Stimulated activated naive CD8-positive, alpha-beta T cell treated with anti-CD3 and anti-CD28 coated beads, Interleukin-15, amount 100 ng/mL, for 72 hours (primary cell): ENCODE measurements around the gene GUCY2F.
A peak's percentile ranks its signal among the peaks of the same experiment; 100 is the strongest.

ENCODE experiments used
- ATAC-seq: fragments of 150-1000 bp; cut with Tn5 transposase; 2 replicates; pipeline ENCODE4 v1.10.0; 2021; ENCODE audit warnings: mild to moderate bottlenecking, moderate library complexity
- DNase-seq, 2 donors: peaks; one replicate each; pipeline ENCODE4 v3.0.0; 2021 to 2022
- H3K27ac Mint-ChIP-seq, 2 donors: one replicate each; pipeline ENCODE4 v1.8.0; 2022; ENCODE audit warnings: mild to moderate bottlenecking in 2 of 2, mixed read lengths in 2 of 2, moderate library complexity in 2 of 2
- H3K27me3 Mint-ChIP-seq: one replicate; pipeline ENCODE4 v1.8.0; 2022; ENCODE audit warnings: mixed read lengths
- H3K4me1 Mint-ChIP-seq: one replicate; pipeline ENCODE4 v1.8.0; 2022; ENCODE audit warnings: mild to moderate bottlenecking, mixed read lengths
- H3K4me3 Mint-ChIP-seq, 2 donors: one replicate each; pipeline ENCODE4 v1.8.0; 2022; ENCODE audit warnings: mild to moderate bottlenecking in 2 of 2, mixed read lengths in 2 of 2, moderate library complexity in 1 of 2
- H3K9me3 Mint-ChIP-seq, 2 donors: one replicate each; pipeline ENCODE4 v1.8.0; 2022; ENCODE audit warnings: mixed read lengths in 2 of 2

GUCY2F gene

DNA sequence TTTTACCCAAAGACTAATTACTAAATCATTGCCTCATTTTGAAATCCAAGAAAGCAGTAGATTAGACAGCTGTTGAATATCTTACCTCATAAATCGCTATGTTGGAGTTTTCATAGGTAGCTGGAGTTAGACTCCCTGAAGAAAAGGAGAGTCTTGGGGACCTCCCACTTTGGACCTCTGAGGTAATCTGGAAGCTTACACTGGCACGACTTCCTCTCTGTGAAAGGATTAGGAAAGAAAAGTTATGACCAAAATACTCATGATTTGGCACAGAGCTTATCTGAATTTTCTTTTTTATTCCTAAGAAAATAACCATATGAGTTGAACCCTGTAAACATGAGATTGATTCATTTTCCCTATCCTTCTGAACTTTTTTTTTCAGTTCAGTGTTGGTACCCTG, 40.6 kb downstream of the GUCY2F start:
- Mint-ChIP-seq H3K4me1 (no peaks in the 10 kb centered on the region), H3K4me3 (no peak overlapping the region), H3K27me3 (no peaks in the 10 kb centered on the region), H3K9me3 (no peaks in the 10 kb centered on the region), H3K27ac (no peak overlapping the region)
- ATAC-seq (no peak), DNase-seq (no peak)

DNA sequence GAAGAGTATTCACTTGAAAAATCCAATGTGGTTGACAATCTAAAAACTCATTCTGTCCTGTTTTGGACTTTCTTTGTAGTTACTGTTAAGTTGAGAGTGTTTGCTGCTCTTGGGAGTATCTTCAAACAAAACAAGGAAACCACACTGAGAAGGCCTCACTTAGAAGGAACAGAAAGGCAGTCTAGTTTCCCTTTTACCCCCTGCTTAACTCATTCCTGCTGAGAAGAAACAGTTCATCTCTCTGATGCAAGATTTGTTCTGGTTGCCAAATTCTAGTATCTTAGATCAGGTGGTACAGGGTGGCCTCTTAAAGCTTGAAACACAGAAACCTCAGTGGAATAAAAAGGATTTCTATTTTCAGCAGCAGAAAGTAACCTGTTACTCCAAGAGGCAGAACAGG, 41.4 kb downstream of the GUCY2F start:
- Mint-ChIP-seq H3K4me1 (no peaks in the 10 kb centered on the region), H3K27ac (no peak overlapping the region), H3K4me3 (no peak overlapping the region), H3K27me3 (no peaks in the 10 kb centered on the region), H3K9me3 (no peaks in the 10 kb centered on the region)
- ATAC-seq: peak; percentile 71
- DNase-seq: no peak

DNA sequence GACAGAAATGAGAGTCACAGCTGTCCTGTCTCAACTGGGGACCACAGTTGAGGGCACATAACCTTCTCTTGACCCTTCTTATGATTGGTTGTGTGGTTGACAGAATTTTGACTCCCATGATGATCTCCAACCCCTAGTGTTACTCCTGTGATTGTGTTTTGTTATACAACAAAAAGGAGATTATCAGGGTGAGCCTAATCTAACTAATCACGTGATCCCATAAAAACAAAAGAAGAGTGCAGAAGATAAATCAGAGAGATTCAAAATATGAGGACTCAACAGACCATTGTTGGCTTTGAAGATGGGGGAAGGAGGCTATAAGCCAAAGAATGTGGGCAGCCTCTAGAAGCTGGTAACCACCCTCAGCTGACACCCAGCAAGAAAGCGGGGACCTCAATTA, 72.7 kb downstream of the GUCY2F start:
- Mint-ChIP-seq H3K27ac (no peak overlapping the region), H3K4me3 (no peak overlapping the region), H3K4me1 (no peaks in the 10 kb centered on the region), H3K9me3 (no peaks in the 10 kb centered on the region), H3K27me3 (no peaks in the 10 kb centered on the region)
- DNase-seq (no peak), ATAC-seq (no peak)

DNA sequence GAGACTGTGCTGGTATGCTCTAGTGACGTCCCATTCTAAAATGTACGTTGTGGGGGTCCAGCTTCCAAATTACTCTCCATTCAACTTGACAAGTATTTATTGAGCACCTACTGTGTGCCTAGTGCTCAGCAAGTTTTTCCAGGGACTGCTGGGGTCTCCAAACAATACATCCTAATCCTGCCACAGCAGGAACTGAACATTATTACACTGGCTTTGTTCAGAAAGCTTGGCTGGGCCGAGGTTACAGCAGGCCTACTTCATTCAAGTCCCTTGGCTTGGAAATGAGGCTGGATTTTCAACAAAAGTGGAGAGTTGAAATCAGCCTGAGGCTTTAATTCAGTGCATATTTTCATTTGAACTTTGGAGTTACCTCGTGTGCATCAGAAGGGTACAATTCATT, 78.0 kb downstream of the GUCY2F start:
- no peak for DNase-seq
- no peak overlapping the region for H3K4me3 Mint-ChIP-seq
- no peaks in the 10 kb centered on the region for H3K9me3 Mint-ChIP-seq
- no peaks in the 10 kb centered on the region for H3K27me3 Mint-ChIP-seq
- no peak overlapping the region for H3K27ac Mint-ChIP-seq
- ATAC-seq: no peak
- H3K4me1 Mint-ChIP-seq: no peaks in the 10 kb centered on the region

DNA sequence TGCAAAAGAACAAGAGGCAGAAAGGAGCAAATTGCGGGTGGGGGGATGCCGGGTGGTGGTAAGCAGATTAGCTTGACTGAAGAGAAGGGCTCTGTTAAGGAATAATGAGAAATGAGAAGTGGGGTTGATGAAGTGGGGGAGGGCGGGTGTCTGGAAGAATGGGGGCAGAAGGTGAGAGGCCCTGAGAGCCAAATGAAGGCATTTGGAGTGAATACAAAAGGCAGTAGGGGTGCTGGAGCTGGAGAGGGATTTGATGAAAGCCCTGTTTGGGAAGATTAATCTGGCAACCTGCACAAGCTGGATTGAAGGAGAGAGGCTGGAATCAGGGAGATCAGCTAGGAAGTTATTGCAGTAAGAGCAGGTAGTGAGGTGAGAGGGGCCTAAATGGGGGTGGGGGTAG, 82.1 kb downstream of the GUCY2F start:
- DNase-seq: no peak
- Mint-ChIP-seq H3K27ac (no peak overlapping the region), H3K9me3 (no peaks in the 10 kb centered on the region), H3K4me1 (no peaks in the 10 kb centered on the region), H3K27me3 (peaks cover 11% of the 10 kb centered on the region), H3K4me3 (no peak overlapping the region)
- ATAC-seq: no peak

DNA sequence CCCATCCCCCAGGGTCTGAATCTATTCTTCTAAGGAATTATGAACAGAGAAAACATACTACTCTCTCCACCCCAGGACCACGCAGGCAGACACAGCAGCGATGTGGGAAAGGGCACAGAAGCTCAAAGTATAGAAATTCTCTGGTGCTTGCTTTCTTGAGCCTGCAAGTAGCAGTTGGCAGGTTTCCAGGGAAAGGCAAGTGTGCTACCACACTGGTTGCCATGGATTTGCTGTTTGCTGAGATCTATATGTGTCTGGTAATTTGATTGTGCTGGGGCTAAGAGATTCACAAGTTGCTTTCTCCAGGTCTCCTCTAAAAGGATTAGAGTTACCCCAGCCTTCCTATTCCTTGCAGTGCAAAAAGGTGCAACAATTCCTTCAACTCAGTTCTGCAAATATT, 83.1 kb downstream of the GUCY2F start:
- Mint-ChIP-seq H3K9me3 (no peaks in the 10 kb centered on the region), H3K27me3 (peaks cover 16% of the 10 kb centered on the region), H3K4me1 (no peaks in the 10 kb centered on the region), H3K27ac (no peak overlapping the region), H3K4me3 (no peak overlapping the region)
- ATAC-seq: no peak
- DNase-seq: no peak

DNA sequence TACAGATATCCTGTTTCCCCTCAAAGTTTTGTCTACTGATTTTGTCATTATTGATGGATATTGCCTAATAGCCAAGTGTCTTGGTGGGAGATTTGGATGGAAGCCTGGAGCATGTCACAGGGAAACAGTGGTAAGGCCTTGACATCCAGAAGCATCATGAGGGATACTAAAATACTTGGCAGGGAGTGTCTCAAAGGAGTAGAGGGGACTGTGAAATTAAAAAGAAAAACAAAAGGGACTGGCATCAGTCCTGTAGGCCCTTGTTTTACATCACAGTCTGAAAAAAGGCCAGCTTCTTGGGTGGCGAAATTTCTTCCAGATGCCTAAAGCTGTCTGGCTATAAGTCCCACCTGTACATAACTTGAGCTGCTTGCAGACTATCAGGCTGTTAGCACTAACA, 83.8 kb downstream of the GUCY2F start:
- Mint-ChIP-seq H3K27me3 (peaks cover 16% of the 10 kb centered on the region), H3K4me1 (no peaks in the 10 kb centered on the region), H3K9me3 (no peaks in the 10 kb centered on the region), H3K27ac (no peak overlapping the region), H3K4me3 (no peak overlapping the region)
- ATAC-seq (no peak), DNase-seq (no peak)

DNA sequence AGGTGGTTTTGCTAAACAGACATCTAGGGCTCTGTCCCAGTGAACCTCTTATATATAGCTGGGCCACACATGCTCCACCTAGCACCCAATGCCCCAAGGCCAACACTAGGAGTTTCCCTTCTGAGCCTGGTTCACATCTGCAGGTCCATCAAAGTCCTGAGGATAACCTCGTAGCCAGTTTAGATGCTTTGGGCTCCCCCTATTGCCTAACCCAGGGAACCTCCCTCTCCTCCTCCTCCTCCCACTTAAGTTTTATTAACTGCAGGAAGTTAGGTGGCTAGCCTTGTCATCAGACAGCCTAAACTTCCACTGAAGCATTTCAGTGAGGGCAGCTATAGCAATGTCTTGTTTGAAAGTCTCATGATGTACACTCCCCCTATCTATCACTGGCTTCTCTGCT, 88.0 kb downstream of the GUCY2F start:
- ATAC-seq (no peak), DNase-seq (no peak)
- Mint-ChIP-seq H3K27me3 (peaks cover 16% of the 10 kb centered on the region), H3K9me3 (no peaks in the 10 kb centered on the region), H3K4me1 (no peaks in the 10 kb centered on the region), H3K4me3 (no peak overlapping the region), H3K27ac (no peak overlapping the region)

DNA sequence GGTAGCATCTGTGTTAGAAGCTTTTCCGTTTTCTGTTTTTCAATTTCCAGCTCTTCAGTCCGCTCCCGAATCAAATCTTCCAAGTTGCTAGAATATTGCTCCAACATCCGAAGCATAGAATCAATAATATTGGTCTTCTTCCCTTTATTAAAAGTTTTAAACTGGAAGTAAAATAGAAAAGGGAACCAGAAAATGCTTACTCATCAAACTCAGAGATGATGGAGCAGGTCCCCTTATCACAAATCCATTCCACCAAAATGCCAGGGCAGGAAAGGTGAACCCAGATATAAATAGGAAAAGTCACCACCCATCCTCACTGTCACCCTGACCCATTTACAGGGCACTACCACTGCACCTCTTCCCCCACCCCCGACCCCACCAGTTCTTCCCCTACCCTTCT, 89.0 kb downstream of the GUCY2F start:
- H3K9me3 Mint-ChIP-seq: no peaks in the 10 kb centered on the region
- H3K4me1 Mint-ChIP-seq: no peaks in the 10 kb centered on the region
- no peak overlapping the region for H3K27ac Mint-ChIP-seq
- DNase-seq: no peak
- H3K27me3 Mint-ChIP-seq: peaks cover 16% of the 10 kb centered on the region
- no peak overlapping the region for H3K4me3 Mint-ChIP-seq
- ATAC-seq: no peak

DNA sequence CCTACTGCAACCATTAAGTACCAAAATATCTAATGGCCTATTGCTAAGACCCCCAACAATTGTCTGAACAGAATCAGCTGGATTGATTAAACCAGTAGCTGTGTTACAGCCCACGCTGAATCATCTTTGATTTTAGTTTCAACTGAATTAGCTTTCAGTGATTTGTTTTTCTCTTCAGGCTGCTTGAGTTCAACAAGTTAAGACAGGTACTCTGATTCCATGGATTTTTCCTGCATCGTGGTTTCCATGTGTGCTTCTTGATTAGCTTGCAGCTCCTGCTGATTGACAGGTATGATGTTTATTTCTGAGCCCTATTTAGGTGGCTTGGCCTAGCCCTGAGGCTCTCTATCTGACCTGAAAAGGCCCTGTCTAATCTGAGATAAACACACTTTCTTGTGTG, 91.3 kb downstream of the GUCY2F start:
- no peak overlapping the region for H3K27ac Mint-ChIP-seq
- ATAC-seq (no peak), DNase-seq (no peak)
- H3K9me3 Mint-ChIP-seq: no peaks in the 10 kb centered on the region
- no peak overlapping the region for H3K4me3 Mint-ChIP-seq
- no peaks in the 10 kb centered on the region for H3K4me1 Mint-ChIP-seq
- H3K27me3 Mint-ChIP-seq: peaks cover 8% of the 10 kb centered on the region

DNA sequence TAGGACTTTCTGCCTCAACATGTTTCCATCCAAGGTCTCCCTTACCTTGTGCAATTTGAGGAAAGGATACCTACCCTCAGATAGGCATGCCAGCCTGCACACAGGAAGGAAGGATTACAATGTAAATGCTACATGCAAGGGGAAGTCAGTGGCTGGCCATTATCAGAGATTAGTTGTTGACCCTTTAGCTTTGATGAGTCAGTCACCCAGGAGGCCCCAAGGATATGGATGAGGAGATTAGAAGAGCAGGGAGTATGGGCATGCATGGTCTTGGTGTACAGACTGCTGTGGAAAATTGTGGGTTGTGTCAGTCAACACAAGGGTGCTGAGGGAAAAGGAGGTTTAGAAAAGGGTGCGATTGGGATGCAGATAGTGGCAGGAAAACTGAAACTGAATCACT, 92.0 kb downstream of the GUCY2F start:
- no peaks in the 10 kb centered on the region for H3K4me1 Mint-ChIP-seq

DNA sequence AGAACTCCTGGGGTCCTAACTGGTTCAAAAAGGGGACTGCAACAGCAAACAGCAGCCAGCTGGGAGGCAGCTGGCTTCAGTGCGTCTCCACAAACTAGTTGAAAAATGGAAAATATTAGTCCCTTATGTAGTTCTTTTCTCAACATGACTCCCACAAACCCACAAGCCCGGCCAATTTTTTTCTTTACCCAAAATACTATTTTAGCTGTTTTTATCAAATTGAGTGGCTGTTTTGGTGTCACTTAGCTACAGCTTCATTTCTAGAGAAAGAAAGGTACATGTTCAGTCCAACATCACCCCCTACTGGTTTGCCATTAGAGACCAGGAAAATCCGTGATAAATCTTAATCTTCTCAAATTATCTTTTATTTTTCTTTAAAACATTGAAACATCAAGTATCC, 97.2 kb downstream of the GUCY2F start:
- Mint-ChIP-seq H3K4me1 (no peaks in the 10 kb centered on the region), H3K27ac (no peak overlapping the region), H3K4me3 (no peak overlapping the region), H3K27me3 (no peaks in the 10 kb centered on the region), H3K9me3 (no peaks in the 10 kb centered on the region)
- no peak for DNase-seq
- ATAC-seq: no peak

More for the DNA sequence above, 92.0 kb downstream of the GUCY2F start:
- Mint-ChIP-seq H3K4me3 (no peak overlapping the region), H3K9me3 (no peaks in the 10 kb centered on the region), H3K27me3 (peaks cover 6% of the 10 kb centered on the region), H3K27ac (no peak overlapping the region)
- ATAC-seq (no peak), DNase-seq (no peak)

DNA sequence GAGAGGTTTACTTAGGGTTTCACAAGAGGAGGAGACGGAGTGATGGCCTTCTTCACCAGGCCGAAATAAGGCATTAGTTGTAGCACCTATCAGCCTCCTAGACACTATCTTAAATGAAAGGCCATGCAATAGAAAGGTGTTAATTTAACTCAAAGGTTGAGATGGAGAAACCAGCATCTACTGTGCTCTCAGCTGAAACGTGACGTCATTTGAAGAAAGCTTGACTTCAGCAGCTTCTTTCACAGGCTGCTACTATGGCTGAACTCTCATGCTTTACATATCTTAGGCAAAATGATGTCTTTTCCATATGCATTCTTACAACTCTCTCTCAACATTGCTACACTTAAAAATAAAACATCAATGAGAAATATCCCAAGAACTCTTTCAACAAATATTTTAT, 99.6 kb downstream of the GUCY2F start:
- Mint-ChIP-seq H3K4me1 (no peaks in the 10 kb centered on the region), H3K9me3 (no peaks in the 10 kb centered on the region), H3K27me3 (no peaks in the 10 kb centered on the region), H3K4me3 (no peak overlapping the region), H3K27ac (no peak overlapping the region)
- ATAC-seq (no peak), DNase-seq (no peak)

DNA sequence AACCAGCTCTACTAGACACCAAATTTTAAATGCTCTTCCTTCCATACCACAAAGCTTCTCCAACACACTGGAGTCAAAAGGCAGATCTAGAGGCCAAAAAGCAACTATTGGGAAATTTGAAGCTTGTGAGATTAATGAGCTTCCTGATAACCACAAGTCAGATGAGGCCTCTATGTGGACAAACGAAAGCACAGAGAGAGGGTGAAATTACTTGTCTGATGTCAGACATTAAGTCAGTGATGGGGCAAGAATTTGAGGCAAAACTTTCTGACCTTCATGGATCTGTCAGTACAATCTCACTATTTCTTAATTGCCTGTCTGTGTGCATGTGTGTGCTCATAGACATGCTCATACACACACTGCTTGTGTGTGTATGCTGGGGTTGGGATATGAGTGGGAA, 103.6 kb downstream of the GUCY2F start:
- no peaks in the 10 kb centered on the region for H3K9me3 Mint-ChIP-seq
- no peak overlapping the region for H3K27ac Mint-ChIP-seq
- no peak for DNase-seq
- H3K4me3 Mint-ChIP-seq: no peak overlapping the region
- no peak for ATAC-seq
- peaks cover 7% of the 10 kb centered on the region for H3K27me3 Mint-ChIP-seq
- H3K4me1 Mint-ChIP-seq: no peaks in the 10 kb centered on the region

DNA sequence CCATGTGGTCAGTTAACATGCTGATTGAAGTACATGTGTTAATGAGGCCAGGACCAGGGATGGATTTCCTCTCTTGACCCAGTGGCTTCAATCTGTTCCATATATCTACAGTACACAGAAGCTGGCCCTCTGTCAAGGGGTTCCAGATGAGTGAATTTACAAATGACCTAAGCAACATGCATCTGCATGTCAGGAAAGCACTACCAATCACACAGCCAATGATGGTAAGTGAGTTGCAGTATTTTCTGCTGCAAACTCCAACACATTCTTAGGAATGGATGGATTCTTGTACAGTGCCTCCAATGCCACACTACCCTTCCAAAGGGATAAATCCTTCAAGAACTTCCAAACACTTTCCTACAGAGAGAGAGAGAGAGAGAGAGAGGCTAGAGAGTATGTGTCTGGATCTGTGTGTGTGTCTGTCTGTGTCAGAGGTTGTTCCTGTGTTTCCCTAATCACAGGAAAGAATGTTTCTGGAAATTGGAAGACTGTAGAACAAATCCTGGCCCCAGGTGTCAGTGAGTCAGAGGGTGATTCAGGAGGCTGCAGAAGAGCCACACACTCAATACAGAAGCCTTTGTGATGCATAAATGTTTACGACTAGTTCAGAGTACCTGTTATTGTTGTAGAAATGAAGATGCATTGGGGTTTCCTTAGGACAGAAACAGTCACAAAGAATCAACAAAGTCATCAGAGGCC, 107.5 kb downstream of the GUCY2F start:
- Mint-ChIP-seq H3K4me1 (no peaks in the 10 kb centered on the region), H3K27ac (no peak overlapping the region), H3K4me3 (no peak overlapping the region), H3K9me3 (no peaks in the 10 kb centered on the region), H3K27me3 (peaks cover 7% of the 10 kb centered on the region)
- ATAC-seq: no peak
- no peak for DNase-seq

DNA sequence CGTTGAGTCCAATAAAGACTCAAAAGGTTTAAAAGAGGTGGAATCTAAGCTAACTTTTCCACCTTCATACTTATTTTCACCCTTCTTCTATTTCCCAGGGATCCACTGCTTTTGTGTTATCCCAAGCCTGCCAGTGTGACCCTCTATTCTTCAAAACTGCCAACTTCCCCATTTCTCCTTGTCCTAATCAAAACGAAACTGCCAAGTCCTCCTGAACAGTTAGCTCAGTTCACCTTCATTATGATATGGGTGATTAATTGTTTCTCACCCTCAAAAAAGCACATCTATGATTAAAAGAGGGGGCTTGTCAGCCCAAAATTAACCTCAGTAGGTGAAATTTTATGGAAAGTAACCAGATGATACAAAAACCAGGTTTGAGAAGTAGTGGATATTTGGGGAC, 108.4 kb downstream of the GUCY2F start:
- DNase-seq (no peak), ATAC-seq (no peak)
- no peaks in the 10 kb centered on the region for H3K9me3 Mint-ChIP-seq

DNA sequence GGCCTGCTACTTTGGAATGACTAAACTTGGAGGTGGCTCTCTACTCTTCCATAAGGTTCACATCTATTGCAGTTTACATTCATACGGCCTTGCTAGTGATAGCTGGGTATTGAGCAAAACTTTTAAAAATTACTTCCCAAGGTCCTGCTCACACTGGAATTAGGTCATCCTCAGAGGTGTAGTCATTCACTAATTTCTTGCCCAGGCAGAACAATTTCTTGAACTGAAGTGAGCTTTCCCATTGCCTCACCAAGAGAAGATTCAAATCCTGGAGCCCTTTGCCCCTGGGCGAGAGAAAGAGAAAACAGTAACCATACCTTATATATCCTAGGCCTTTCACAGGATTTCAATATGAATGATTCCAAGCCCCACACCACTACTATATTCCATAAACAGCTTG, 109.2 kb downstream of the GUCY2F start:
- ATAC-seq: no peak
- Mint-ChIP-seq H3K4me1 (no peaks in the 10 kb centered on the region), H3K9me3 (no peaks in the 10 kb centered on the region), H3K27ac (no peak overlapping the region), H3K27me3 (peaks cover 7% of the 10 kb centered on the region), H3K4me3 (no peak overlapping the region)
- no peak for DNase-seq

More for the DNA sequence above, 108.4 kb downstream of the GUCY2F start:
- no peak overlapping the region for H3K27ac Mint-ChIP-seq
- no peak overlapping the region for H3K4me3 Mint-ChIP-seq
- no peaks in the 10 kb centered on the region for H3K4me1 Mint-ChIP-seq
- H3K27me3 Mint-ChIP-seq: peaks cover 7% of the 10 kb centered on the region
